NT2/D1 (cell line): ENCODE data around the gene MYCBPAP.
A peak's percentile ranks its signal among the peaks of the same experiment; 100 is the strongest.

Experiments
- DNase-seq: peaks from one replicate; pipeline ENCODE4 v3.0.0-alpha.2; 2011; ENCODE audit warnings: low read depth, low spot score
- H3K27me3 ChIP-seq: 2 replicates; pipeline ENCODE4 v1.6.0; 2011; ENCODE audit warnings: mild to moderate bottlenecking; ENCODE audit not compliant: insufficient read length, insufficient read depth
- H3K36me3 ChIP-seq: 2 replicates; pipeline ENCODE4 v1.6.1; 2011; ENCODE audit warnings: mild to moderate bottlenecking, low read length, mixed read lengths; ENCODE audit not compliant: insufficient read depth, insufficient read length
- H3K4me1 ChIP-seq: 2 replicates; pipeline ENCODE4 v1.5.1; 2011; ENCODE audit not compliant: insufficient read depth, insufficient read length
- H3K4me3 ChIP-seq: 2 replicates; pipeline ENCODE4 v1.5.1; 2011; ENCODE audit warnings: low read depth; ENCODE audit not compliant: insufficient read length
- H3K9ac ChIP-seq: 2 replicates; pipeline ENCODE4 v1.6.0; 2011; ENCODE audit warnings: low read depth; ENCODE audit not compliant: insufficient read length
- H3K9me3 ChIP-seq: 2 replicates; pipeline ENCODE4 v1.5.1; 2011; ENCODE audit warnings: mild to moderate bottlenecking, low read length; ENCODE audit not compliant: insufficient read depth
- SUZ12 ChIP-seq: IDR thresholded peaks from 2 replicates; pipeline ENCODE4 v1.6.1; 2011; ENCODE audit not compliant: insufficient read length, insufficient read depth; ENCODE audit errors: extremely low read depth
- YY1 ChIP-seq: IDR thresholded peaks from 2 replicates; pipeline ENCODE4 v1.6.1; 2011; ENCODE audit not compliant: insufficient read length, insufficient read depth
- ZNF274 ChIP-seq: IDR thresholded peaks from 2 replicates; pipeline ENCODE4 v1.6.1; 2011; ENCODE audit warnings: mild to moderate bottlenecking, low read depth, low read length

MYCBPAP gene

DNA sequence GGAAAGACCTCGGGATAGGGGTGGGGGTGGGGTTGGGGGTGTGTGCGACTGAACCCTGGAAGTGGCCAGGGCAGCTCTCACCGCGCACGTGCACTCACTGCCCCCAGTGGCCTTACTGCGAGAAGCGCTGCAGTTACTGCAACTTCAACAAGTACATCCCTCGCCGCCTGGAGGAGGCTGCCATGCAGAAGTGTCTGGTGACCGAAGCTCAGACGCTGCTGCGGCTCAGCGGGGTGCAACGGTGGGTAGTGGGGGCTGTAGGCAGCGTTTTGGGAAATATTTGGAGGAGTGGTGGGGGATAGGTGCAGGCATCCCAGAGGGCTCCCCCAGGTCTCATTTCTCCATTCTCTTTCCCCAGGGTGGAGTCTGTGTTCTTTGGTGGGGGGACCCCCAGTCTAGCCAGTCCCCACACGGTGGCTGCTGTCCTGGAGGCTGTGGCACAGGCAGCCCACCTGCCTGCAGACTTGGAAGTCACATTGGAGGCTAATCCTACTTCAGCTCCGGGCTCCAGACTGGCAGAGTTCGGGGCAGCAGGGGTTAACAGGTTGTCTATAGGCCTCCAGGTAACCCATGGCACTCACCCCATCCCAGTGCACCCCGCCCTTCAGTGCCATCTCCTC is 28.6 kb upstream of the MYCBPAP start:
- DNase-seq: peak; percentile 71
- Histone ChIP-seq H3K4me1 (peaks cover 4% of the 10 kb centered on the region), H3K9ac (no peak overlapping the region), H3K27me3 (no peaks in the 10 kb centered on the region), H3K9me3 (peaks cover 37% of the 10 kb centered on the region; the same call in 1 of the 2 replicates), H3K36me3 (peaks cover 30% of the 10 kb centered on the region), H3K4me3 (peak overlapping the region; percentile 76)
- TF ChIP-seq ZNF274: no peak
- TF ChIP-seq SUZ12: no peak
- TF ChIP-seq YY1: no peak

DNA sequence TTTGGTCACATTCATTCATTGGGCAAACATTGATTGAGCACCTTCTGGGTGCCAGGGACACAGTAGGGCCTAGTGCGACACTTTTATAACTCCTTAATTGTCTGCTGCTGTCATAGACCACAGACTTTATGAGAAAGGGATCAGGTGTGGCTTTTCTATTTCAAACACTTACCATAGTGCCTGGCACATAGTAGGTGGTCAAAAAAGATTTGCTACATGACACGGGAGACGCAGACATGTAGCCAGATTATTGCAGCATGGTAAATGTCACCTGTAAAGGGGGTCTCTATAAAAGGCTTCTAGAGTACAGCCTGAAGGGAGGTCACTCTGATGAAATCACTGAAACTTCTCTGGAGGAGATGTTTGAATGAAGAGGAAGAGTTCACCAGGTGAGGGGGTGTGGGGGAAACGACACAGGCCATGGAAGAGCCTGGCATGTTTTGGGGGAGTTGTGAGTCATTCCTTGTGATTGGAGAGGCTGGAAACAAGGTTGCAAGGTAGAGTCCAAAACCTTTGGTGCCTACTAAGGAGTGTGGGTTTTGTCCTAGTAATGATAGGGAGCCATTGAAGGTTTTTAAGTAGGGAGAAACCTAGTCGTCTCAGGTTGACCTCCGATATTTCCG is 28.0 kb upstream of the MYCBPAP start:
- H3K4me1 ChIP-seq: peaks cover 4% of the 10 kb centered on the region
- no peak for TF ChIP-seq YY1
- TF ChIP-seq ZNF274: no peak
- no peak for TF ChIP-seq SUZ12
- no peak overlapping the region for H3K9ac ChIP-seq
- DNase-seq: no peak
- no peaks in the 10 kb centered on the region for H3K27me3 ChIP-seq
- H3K4me3 ChIP-seq: no peak overlapping the region
- peaks cover 35% of the 10 kb centered on the region for H3K36me3 ChIP-seq
- H3K9me3 ChIP-seq: peaks cover 37% of the 10 kb centered on the region; the same call in 1 of the 2 replicates

DNA sequence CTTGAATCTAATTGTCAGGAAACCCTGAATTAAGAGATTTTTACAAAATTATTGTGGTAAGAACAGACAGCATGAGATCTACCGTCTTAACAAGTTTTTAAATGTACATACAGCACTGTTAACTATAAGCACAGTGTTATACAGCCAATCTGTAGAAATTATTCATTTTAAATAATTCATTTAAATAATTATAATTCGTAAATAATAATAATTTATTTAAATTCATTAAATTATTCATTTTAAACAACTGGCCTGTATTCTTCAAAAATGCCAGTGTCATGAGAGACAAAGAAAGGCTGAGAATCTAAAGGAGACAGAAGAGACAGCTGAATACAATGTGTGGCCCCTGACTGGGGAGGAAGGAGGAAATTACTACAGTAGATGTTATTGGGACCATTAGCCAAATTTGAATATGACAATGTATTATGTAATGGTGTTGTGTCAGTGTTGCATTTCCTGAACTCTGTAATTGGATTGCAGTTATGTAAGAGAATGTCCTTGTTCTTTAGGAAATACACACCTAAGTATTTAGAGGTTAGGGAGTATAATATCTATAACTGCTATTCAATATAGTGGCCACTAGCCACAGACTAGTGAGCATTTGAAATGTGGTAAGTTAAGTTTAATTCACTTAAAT is 27.3 kb upstream of the MYCBPAP start:
- Histone ChIP-seq H3K36me3 (peaks cover 42% of the 10 kb centered on the region), H3K4me1 (peaks cover 4% of the 10 kb centered on the region), H3K27me3 (no peaks in the 10 kb centered on the region), H3K9me3 (peaks cover 37% of the 10 kb centered on the region; the same call in 1 of the 2 replicates), H3K4me3 (no peak overlapping the region), H3K9ac (no peak overlapping the region)
- DNase-seq: no peak
- no peak for TF ChIP-seq SUZ12
- no peak for TF ChIP-seq YY1
- no peak for TF ChIP-seq ZNF274

DNA sequence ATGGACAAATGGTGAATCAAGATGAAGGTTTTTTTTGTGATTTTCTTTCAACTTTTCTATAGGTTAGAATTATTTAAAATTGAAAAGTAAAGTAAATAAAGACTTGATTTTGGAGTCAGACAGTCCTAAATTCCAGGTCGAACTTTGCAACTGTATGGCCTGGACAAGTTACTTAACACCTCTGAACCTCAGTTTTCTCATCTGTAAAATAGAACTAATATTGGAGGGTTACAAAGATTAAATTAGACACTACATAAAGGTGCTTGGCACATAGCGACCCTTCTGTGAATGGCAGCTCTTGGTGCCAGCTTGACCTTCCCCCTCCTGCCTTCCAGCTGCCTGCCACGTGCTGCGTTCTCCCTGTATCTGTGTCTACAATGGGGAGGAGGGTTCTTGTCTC is 26.6 kb upstream of the MYCBPAP start:
- Histone ChIP-seq H3K4me3 (no peak overlapping the region), H3K27me3 (no peaks in the 10 kb centered on the region), H3K4me1 (peaks cover 3% of the 10 kb centered on the region), H3K36me3 (peaks cover 42% of the 10 kb centered on the region), H3K9ac (no peak overlapping the region), H3K9me3 (peaks cover 35% of the 10 kb centered on the region; the same call in 1 of the 2 replicates)
- no peak for DNase-seq
- TF ChIP-seq YY1 (no peak), SUZ12 (no peak), ZNF274 (no peak)

DNA sequence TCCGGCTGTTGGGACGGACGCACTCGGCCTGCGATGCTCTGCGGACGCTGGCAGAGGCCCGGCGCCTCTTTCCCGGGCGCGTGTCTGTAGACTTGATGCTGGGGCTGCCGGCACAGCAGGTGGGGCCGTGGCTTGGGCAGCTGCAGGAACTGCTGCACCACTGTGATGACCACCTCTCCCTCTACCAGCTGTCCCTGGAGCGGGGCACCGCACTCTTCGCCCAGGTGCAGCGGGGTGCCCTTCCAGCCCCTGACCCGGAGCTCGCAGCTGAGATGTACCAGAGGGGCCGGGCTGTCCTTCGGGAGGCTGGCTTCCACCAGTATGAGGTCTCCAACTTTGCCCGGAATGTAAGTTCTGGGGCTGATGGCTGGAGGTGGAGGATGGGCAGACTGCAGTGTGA is 26.1 kb upstream of the MYCBPAP start:
- Histone ChIP-seq H3K9ac (no peak overlapping the region), H3K27me3 (no peaks in the 10 kb centered on the region), H3K4me3 (no peak overlapping the region), H3K9me3 (peaks cover 31% of the 10 kb centered on the region; the same call in 1 of the 2 replicates), H3K36me3 (peaks cover 42% of the 10 kb centered on the region), H3K4me1 (peaks cover 2% of the 10 kb centered on the region)
- DNase-seq: no peak
- no peak for TF ChIP-seq SUZ12
- no peak for TF ChIP-seq ZNF274
- no peak for TF ChIP-seq YY1

DNA sequence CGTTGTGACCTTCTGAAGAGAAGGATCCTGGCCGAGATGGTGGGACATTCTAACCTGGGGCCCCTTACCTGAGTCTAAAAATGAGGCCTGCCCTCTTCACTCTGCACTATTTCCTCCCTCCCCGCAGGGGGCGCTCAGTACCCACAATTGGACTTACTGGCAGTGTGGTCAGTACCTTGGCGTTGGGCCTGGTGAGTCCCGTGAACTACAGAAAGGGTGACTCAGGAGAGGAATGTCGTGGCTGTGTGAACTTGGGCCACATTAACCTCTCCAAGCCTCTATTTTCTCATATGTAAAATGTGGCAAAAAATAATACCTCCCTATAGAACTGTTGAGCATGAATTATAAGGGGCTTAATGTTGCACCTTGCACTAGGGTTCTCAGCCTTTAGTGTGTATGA is 25.7 kb upstream of the MYCBPAP start:
- Histone ChIP-seq H3K4me3 (no peak overlapping the region), H3K9me3 (peaks cover 27% of the 10 kb centered on the region; the same call in 1 of the 2 replicates), H3K4me1 (peaks cover 2% of the 10 kb centered on the region), H3K36me3 (peaks cover 42% of the 10 kb centered on the region), H3K9ac (no peak overlapping the region), H3K27me3 (no peaks in the 10 kb centered on the region)
- TF ChIP-seq YY1 (no peak), ZNF274 (no peak)
- DNase-seq: peak; percentile 61

DNA sequence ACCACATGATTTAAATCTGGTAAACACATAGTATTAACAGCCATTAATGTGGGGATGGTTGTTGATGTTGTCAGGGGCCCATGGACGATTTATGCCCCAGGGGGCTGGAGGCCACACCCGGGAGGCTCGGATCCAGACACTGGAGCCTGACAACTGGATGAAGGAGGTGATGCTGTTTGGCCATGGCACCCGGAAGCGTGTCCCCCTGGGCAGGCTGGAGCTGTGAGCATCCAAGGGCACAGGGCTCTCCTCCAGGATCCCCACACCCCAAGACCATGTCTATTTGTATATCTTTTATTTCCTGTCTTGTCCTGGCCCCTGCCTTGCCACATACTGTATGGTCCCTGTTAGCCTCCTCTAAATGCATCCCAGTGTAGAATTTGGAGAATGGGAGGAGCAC is 25.0 kb upstream of the MYCBPAP start:
- H3K27me3 ChIP-seq: no peaks in the 10 kb centered on the region
- no peak for DNase-seq
- H3K36me3 ChIP-seq: peaks cover 42% of the 10 kb centered on the region
- peaks cover 19% of the 10 kb centered on the region; the same call in 1 of the 2 replicates for H3K9me3 ChIP-seq
- H3K9ac ChIP-seq: peak overlapping the region; percentile 17
- TF ChIP-seq ZNF274 (no peak), SUZ12 (no peak), YY1 (no peak)
- peaks cover 2% of the 10 kb centered on the region for H3K4me1 ChIP-seq
- no peak overlapping the region for H3K4me3 ChIP-seq
